ENCODE data around the gene ZNF835.

The ZNF835 gene

GRCh38 chr19:56619121-56619520 is 52.4 kb downstream of the ZNF835 start:
- no peak for TF ChIP-seq CTCF (IDR thresholded peaks at IDR 0.05; ENCODE audit: low read depth, low read length, missing control alignments)
- no peak overlapping the region for H3K27ac ChIP-seq
- in situ Hi-C loops (cut with HindIII; ENCODE audit: low pct_ligation_motif_present, low sequenced_read_pairs) = no loop called here
- H3K36me3 ChIP-seq (replicated peaks) = peaks cover 15% of the 10 kb centered on the region
- H3K4me3 ChIP-seq (ENCODE audit: low read depth, low read length) = no peak overlapping the region
- no peak for DNase-seq
- H3K27me3 ChIP-seq (replicated peaks) = no peaks in the 10 kb centered on the region

DNA sequence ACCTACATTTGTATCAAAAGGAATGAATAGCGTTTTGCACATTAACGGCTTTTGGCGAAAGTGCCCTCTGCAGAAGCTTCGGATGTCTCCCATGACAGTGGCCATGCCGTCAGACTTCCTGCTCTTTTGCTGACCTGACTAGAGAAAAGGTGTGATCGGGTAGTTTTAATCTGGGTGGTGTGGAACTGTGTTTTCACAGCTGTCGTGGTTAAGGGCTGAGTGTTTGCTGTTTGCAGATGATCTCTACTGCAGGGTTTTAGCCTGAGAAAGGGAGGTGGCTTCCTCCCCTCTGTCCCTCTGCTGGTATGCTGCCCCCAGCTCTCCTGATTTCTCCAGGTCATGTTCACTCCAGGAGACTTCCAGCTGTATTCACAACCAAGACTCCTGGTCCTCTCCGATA is 54.0 kb downstream of the ZNF835 start:
- Histone ChIP-seq H3K27ac (no peak overlapping the region), H3K36me3 (replicated peaks) (peaks cover 7% of the 10 kb centered on the region), H3K4me3 (ENCODE audit: low read depth, low read length) (no peak overlapping the region), H3K27me3 (replicated peaks) (no peaks in the 10 kb centered on the region)
- TF ChIP-seq CTCF (IDR thresholded peaks at IDR 0.05; ENCODE audit: low read depth, low read length, missing control alignments) = no peak
- in situ Hi-C loops (cut with HindIII; ENCODE audit: low pct_ligation_motif_present, low sequenced_read_pairs) = no loop called here
- DNase-seq = no peak

DNA sequence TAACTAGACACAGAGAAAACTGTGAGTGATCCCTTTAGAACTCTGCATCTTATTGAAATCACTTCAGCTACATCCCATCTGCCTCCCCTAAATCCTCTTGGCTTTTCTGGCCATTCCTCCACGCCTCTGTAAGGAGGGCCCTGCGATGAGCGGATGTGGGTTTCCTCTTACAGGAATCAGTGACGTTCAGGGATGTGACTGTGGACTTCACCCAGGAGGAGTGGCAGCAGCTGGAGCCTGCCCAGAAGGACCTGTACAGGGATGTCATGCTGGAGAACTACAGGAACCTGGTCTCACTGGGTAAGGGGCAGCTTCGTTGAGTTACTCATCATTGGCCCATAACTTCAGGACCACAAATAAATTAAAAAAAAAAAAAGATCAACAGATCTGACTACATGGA is 57.9 kb downstream of the ZNF835 start:
- Histone ChIP-seq H3K4me3 (ENCODE audit: low read depth, low read length) (no peak overlapping the region), H3K27me3 (replicated peaks) (no peaks in the 10 kb centered on the region), H3K27ac (no peak overlapping the region), H3K36me3 (replicated peaks) (peaks cover 3% of the 10 kb centered on the region)
- no peak for TF ChIP-seq CTCF (IDR thresholded peaks at IDR 0.05; ENCODE audit: low read depth, low read length, missing control alignments)
- in situ Hi-C loops (cut with HindIII; ENCODE audit: low pct_ligation_motif_present, low sequenced_read_pairs) = no loop called here
- DNase-seq = no peak

DNA sequence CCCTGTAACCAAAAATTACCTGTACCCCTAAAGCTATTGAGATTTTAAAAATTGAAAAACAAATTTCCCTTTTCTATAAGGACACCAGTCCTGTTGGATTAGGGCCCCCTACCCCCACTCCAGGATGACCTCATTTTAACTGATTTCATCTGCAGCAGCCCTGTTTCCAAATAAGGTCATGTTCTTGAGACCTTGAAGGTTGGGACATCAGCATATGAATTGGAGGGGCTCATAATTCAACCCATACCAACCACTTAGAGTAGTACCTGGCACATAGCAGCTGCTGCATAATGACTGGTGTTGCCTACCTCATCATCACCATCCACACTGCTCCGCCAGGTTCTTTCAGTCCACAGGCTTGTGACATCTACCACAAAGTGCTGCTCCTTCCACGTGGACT is 58.8 kb downstream of the ZNF835 start:
- no peaks in the 10 kb centered on the region for H3K27me3 ChIP-seq (replicated peaks)
- H3K4me3 ChIP-seq (ENCODE audit: low read depth, low read length) = no peak overlapping the region
- no peak overlapping the region for H3K27ac ChIP-seq
- in situ Hi-C loops (cut with HindIII; ENCODE audit: low pct_ligation_motif_present, low sequenced_read_pairs) = no loop called here
- DNase-seq = no peak
- no peaks in the 10 kb centered on the region for H3K36me3 ChIP-seq (replicated peaks)
- TF ChIP-seq CTCF (IDR thresholded peaks at IDR 0.05; ENCODE audit: low read depth, low read length, missing control alignments) = no peak
